Stimulated activated naive CD8-positive, alpha-beta T cell treated with anti-CD3 and anti-CD28 coated beads, Interleukin-15, Interleukin-2, amounts not matched to agents 100 U/mL and 50 U/mL, for 24 hours (primary cell): ENCODE measurements around the gene TMEM217.

Experiments used
- ATAC-seq: fragments of 150-1000 bp; cut with Tn5 transposase; one replicate; pipeline ENCODE4 v1.10.0; 2021
- DNase-seq: peaks from one replicate; pipeline ENCODE4 v3.0.0; 2021

TMEM217 gene

GRCh38 chr6:37168163-37168758 is 89.7 kb downstream of the TMEM217 start:
- DNase-seq (no peak), ATAC-seq (no peak)

- DNase-seq (no peak), ATAC-seq (no peak)
Observed at GRCh38 chr6:37162740-37163139, 95.2 kb downstream of the TMEM217 start.
